Iris pigment epithelial cell (primary cell): ENCODE results near the gene ALPK3.

Experiments
- DNase-seq: peaks from one replicate; pipeline ENCODE4 v3.0.0-alpha.2; 2011; ENCODE audit warnings: low read depth

ALPK3 gene, protein sequence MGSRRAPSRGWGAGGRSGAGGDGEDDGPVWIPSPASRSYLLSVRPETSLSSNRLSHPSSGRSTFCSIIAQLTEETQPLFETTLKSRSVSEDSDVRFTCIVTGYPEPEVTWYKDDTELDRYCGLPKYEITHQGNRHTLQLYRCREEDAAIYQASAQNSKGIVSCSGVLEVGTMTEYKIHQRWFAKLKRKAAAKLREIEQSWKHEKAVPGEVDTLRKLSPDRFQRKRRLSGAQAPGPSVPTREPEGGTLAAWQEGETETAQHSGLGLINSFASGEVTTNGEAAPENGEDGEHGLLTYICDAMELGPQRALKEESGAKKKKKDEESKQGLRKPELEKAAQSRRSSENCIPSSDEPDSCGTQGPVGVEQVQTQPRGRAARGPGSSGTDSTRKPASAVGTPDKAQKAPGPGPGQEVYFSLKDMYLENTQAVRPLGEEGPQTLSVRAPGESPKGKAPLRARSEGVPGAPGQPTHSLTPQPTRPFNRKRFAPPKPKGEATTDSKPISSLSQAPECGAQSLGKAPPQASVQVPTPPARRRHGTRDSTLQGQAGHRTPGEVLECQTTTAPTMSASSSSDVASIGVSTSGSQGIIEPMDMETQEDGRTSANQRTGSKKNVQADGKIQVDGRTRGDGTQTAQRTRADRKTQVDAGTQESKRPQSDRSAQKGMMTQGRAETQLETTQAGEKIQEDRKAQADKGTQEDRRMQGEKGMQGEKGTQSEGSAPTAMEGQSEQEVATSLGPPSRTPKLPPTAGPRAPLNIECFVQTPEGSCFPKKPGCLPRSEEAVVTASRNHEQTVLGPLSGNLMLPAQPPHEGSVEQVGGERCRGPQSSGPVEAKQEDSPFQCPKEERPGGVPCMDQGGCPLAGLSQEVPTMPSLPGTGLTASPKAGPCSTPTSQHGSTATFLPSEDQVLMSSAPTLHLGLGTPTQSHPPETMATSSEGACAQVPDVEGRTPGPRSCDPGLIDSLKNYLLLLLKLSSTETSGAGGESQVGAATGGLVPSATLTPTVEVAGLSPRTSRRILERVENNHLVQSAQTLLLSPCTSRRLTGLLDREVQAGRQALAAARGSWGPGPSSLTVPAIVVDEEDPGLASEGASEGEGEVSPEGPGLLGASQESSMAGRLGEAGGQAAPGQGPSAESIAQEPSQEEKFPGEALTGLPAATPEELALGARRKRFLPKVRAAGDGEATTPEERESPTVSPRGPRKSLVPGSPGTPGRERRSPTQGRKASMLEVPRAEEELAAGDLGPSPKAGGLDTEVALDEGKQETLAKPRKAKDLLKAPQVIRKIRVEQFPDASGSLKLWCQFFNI (N-terminal part only)

GRCh38 chr15:84816694-84817465 lies at the start of gene ALPK3:
Gene ALPK3 (plus strand): TSS chr15:84817356. CDS start chr15:84817453, 97 bp downstream.
- DNase-seq, result no peak

DNA sequence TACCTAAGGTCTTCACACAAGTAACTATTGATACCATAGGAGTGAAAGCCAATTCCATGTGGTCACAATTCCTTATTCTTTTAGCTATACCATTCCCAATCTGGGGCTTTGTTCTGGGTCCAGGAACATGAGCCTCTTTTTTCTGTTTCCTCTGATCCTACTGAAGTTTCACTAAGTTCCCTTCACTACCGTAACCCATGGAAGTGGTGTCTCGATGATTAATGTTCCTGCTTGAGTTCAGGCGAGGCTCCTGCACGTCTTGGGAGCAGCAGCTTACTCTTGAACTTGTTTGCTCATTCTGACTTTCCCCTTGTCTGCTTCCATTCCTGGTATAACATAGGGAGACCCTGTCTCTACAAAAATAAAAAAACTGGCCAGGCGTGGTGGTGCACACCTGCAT lies 45.1 kb upstream of the ALPK3 start:
- DNase-seq, result no peak

GRCh38 chr15:84772467-84772866 lies 44.7 kb upstream of the ALPK3 start:
- peak; percentile 17 for DNase-seq

DNA sequence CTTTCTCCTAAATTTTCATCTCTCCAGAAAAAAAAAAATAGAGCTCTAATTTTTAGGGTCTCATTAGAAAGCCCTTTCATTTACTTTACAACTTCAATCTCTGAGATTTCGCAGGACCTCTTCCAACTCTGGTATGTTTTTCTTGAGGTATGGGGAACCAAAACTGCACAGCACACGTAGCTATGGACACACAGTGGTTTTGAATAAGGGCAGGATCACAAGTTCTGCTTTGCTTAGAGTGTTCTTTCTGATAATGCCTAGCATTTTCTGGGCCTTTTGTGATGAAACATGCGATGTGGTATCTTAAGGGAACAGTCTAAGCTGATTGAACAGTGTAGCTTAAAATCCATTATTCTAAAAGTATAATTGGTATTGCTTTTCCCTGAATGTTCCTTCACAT lies 43.4 kb upstream of the ALPK3 start:
- DNase-seq, result no peak

GRCh38 chr15:84775867-84776449 lies 41.2 kb upstream of the ALPK3 start:
- no peak for DNase-seq

DNA sequence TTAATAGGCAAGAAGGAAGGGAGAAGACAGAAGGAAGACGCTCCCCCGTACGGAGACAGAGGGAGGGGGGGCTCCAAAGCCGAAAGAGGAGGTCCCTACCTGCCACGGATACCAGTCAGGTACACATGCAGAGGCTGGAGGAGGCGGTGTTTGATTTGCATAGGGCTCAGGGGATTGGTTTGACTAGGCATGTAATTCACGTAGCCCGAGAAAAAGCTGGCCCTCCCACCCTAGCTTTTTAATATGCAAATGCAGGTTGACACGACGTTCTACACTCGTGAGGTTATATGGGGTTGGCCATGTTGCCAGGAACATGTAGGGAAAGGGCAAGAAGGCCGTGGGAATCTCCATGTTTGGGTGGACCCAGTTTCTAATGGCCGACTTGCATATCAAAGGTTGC lies 39.0 kb upstream of the ALPK3 start:
- no peak for DNase-seq

DNA sequence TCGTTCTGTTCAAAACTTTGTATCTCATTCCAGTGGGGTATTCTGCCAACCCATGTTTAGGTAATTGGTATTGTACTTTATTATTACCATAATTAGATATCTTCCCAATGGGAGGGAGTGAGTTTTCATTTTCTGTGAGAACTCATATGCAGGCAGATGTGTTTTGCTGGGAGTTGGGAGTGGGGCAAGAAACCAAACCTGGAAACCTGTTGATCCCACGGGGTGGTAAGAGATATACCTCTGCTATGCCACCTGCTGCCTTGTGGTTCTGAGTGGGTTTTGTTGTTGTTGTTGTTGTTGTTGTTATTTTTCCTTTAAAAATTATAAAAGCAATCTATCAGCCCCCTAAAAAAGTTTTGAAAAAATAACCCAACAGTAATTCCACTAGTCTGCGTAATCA lies 36.7 kb upstream of the ALPK3 start:
- DNase-seq, result no peak

GRCh38 chr15:84781495-84781894 lies 35.7 kb upstream of the ALPK3 start:
- DNase-seq, result peak; percentile 73

- DNase-seq, result no peak
These were observed 34.8 kb upstream of the ALPK3 start for GRCh38 chr15:84782346-84782745.

DNA sequence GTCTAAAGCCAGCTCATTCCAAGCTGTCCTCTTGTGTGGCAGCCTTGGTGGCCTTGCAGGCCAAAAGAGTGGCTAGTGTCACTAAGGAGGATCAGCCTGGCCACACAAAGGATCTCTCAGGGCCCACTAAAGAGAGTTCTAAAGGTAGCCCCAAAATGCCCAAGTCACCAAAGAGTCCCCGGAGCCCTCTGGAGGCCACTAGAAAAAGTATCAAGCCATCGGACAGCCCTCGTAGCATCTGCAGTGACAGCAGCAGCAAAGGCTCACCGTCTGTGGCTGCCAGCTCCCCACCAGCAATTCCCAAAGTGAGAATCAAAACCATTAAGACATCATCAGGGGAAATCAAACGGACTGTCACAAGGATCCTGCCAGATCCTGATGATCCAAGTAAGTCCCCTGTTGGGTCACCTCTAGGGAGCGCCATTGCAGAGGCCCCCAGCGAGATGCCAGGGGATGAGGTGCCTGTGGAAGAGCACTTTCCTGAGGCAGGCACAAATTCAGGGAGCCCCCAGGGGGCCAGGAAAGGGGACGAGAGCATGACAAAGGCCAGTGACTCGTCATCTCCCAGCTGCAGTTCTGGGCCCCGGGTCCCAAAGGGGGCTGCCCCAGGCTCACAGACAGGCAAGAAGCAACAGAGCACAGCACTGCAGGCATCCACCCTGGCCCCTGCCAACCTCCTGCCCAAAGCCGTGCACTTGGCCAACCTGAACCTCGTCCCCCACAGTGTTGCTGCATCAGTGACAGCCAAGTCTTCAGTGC lies 33.5 kb upstream of the ALPK3 start:
- DNase-seq, result no peak

DNA sequence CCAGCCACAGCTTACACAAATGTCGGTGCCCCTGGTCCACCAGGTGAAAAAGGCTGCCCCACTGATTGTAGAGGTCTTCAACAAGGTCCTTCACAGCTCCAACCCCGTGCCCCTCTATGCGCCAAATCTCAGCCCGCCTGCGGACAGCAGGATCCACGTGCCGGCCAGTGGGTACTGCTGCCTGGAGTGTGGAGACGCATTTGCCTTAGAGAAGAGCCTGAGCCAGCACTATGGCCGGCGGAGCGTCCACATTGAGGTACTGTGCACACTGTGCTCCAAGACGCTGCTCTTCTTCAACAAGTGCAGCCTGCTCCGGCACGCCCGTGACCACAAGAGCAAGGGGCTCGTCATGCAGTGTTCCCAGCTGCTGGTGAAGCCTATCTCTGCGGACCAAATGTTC lies 32.9 kb upstream of the ALPK3 start:
- DNase-seq, result no peak

- DNase-seq, result no peak
These were observed 32.1 kb upstream of the ALPK3 start for GRCh38 chr15:84785053-84785452.

GRCh38 chr15:84788500-84788899 lies 28.7 kb upstream of the ALPK3 start:
- peak; percentile 34 for DNase-seq

- no peak for DNase-seq
These were observed 27.4 kb upstream of the ALPK3 start for GRCh38 chr15:84789762-84790161.

DNA sequence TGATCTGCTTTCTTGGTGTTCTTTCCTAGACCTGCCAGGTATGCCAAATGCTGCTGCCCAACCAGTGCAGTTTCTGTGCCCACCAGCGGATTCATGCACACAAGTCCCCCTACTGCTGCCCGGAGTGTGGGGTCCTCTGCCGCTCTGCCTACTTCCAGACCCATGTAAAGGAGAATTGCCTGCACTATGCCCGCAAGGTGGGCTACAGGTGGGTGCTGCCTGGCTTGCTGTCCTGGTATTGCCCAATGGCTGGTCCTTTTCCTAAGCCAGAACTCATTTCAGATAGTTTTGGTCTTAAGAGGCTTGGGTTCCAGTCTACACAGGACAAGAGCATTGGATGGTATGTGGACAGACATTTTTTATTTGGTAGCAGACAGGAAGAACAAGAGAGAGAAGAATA lies 26.5 kb upstream of the ALPK3 start:
- DNase-seq, result no peak

DNA sequence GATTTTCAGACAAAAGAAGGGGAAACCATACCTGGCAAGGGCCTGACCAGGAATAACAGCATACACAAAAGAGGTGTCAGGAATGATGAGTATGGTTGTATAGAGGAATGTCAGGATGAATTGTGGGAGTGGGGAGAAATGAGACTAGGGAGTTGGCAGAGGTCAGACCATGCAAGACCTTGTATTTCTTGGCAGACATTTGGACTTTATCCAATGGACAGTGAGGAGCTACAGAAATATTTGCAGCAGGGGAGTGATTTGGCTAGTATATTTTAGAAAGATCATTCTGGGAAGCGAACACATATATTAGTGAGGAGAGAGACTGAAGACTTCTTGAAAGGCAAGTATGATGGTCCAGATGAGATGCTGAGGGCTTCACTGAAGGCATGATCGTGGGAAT lies 25.4 kb upstream of the ALPK3 start:
- DNase-seq, result peak; percentile 20

DNA sequence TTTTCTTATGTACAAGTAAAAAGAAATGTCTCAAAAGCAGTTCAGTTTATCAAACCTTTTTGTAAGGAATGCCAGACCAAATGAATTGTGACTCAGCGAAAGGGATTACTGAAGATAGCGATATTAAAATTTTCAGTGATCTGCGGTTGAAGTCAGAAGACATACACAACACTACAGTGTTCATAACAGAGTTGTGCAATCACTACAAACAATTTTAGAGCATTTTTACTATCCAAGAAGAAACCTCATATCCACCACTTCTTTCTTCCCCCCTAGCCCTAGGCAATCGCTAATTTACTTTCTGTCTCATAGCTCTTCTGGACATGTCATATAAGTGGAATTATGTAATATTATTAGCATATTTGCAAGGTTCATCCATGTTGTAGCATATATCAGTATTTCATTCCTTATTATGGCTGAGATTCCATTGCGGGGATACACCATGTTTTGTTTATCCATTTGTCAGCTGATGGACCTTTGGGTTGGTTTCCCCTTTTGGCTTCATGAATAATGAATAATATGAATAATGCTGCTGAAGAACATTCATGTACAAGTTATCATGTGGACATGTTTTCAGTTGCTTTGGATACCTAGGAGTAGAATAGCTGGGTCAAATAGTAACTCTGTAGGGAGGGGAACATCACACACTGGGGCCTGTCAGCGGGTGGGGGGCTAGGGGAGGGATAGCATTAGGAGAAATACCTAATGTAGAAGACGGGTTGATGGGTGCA lies 23.6 kb upstream of the ALPK3 start:
- DNase-seq, result peak; percentile 64

DNA sequence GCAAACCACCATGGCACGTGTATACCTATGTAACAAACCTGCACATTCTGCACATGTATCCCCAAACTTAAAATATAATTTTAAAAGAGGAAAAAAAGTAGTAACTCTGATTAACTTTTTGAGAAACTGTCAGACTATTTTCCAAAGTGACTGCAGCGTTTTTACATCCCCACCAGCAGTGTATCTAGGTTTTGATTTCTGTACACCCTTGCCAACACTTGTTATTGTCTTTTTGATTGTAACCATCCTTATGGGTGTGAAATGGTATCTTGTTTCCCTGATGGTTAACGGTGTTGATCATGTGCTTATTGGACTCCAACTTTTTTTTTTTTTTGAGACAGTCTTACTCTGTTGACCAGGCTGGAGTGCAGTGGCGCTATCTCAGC lies 23.0 kb upstream of the ALPK3 start:
- no peak for DNase-seq

DNA sequence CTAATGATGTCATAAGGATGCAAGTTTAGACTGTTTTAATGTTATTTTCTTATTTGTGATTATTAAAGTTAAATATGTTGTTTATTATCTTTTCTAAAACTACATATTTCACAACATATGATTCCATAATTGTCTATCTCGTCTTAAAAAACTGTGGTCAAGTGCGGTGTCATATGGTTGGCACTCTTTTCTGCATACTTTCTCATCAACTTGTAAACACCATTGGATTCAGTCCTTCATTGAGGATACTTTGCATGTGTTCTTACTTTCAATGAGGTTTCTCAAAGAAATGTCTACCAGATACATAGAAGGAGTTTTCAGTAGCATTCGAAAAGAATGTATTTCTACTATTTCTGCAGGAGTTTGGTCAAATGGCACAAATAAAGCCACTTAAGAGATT lies 22.0 kb upstream of the ALPK3 start:
- DNase-seq, result peak; percentile 41

- DNase-seq, result peak; percentile 64
These were observed 19.9 kb upstream of the ALPK3 start for GRCh38 chr15:84797212-84797611.
